GM12874 (cell line): ENCODE data around the gene VWF.
A peak's percentile ranks its signal among the peaks of the same experiment; 100 is the strongest.

Experiments
- TF ChIP-seq, protein P1 (sequence below): IDR thresholded peaks from 2 replicates; pipeline ENCODE4 v1.5.1; 2011; ENCODE audit warnings: low read depth, mild to moderate bottlenecking, control low read depth, low read length, moderate library complexity; ENCODE audit not compliant: insufficient read depth

The VWF gene

DNA sequence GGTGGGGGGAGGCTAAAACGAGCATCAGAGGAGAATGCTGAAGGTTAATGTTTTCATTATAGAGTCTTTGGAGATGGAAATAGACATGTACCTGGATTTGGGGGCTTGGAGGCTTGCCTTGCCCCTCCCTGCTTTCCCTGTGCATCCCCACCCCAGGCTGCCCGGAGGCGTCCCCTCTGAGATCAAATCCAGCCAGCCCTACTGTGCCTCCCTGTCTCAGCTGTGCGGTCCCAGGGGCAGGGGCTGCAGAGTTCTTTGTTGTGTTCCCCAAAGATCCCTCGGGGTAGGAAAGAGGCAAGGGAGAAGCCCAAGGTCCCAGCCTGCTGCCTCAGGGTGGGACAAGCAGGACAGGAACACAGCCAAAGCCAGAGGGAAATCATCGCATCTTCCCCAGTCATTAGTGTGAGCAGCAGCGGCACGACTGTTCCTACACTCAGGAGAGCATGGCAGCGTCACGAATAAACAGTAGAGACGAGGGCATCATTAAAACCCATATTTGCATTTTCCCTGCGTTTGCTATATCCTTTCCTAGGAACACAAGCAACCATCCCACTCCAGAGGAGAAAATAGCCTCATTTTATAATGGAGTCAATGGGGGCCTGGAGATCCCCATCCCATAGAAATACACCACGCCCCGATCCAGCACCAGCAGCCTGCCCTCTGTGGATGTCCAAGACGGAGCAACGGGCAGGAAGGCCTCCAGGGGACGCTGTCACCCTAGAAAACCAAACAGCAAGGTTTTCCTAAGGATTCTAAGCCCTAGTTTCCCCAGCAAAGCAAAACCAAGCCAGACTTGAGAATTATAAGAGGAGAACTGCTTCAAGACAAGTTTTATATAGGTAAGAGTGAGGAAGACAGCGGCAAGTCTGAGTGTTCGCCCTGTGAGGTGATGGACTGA lies 211.8 kb downstream of the VWF start:
- TF ChIP-seq, protein P1, sequence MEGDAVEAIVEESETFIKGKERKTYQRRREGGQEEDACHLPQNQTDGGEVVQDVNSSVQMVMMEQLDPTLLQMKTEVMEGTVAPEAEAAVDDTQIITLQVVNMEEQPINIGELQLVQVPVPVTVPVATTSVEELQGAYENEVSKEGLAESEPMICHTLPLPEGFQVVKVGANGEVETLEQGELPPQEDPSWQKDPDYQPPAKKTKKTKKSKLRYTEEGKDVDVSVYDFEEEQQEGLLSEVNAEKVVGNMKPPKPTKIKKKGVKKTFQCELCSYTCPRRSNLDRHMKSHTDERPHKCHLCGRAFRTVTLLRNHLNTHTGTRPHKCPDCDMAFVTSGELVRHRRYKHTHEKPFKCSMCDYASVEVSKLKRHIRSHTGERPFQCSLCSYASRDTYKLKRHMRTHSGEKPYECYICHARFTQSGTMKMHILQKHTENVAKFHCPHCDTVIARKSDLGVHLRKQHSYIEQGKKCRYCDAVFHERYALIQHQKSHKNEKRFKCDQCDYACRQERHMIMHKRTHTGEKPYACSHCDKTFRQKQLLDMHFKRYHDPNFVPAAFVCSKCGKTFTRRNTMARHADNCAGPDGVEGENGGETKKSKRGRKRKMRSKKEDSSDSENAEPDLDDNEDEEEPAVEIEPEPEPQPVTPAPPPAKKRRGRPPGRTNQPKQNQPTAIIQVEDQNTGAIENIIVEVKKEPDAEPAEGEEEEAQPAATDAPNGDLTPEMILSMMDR, result peak; percentile 44; the same call in 1 of the 2 replicates

DNA sequence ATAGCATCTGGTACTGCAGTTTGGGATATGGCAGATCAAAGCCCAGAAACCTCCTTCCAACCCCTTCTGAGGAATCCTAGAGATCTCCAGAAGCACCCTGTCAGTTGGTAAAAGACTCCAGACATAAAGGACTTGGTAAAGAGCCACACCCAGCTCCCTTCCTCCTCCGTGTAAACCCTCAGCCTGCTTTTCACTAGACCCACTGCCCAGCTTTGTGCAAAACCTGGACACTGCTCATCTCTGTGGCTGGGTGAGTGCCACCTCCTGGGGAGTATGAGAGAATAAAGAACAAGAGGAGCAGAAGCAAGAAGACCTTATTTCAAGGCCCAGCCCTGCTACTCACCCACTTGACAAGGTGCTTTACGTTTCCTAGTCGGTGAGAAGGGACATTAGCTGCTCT lies 212.5 kb downstream of the VWF start:
- TF ChIP-seq, protein P1, result no peak

DNA sequence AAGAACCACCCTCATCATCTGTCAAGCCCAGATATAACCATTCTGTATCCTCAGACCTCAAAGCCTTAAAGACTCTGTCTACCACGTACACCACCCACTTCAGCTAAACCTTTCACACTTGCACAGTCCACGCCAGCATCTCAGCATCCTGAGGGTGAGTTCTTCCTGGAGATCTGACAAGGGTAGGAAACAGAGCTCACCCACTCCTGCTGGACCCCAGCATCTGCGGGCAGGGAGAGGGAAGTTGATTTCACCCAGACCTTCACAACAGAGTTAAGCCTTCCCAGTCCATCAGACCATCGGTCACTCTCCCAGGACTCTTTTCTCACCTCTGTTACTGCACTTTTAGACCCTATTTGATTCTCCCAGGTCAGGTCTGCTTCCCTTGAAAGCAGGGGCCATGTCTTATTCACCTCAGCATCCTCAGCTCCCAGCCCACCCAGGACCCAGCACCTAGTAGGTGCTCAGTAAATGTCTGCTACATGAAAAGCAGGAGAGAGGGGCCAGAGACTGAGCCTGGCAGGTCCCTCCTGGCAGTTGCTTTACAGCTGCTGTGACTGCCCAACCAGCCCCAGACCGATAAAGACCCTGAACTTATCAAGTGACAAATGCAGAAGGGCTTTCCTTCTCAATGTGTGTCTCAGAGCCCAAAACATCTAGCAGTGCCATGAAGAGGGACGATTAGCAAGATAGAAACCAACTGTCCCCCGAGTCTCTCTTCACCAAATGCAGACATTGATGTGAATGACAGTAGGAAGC lies 213.5 kb downstream of the VWF start:
- TF ChIP-seq, protein P1, result no peak

DNA sequence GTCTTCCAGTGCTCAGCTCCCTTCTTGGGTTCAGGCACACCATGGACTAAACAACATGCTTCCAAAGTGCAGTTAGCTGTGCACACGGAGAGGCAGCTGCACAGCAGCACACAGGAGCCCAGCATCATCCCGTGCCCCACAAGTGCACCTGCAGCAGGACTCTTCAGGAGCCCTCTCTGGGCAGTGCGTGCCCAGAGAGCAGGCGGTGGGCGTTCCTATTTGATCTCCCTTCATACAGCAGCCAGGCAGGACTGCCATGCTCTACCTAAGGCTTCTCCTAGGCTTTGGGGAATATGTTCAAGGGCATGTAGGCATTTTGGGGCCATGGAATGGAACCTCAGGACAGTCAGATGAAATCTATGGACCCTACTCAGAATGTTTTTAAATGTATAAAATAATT lies 214.9 kb downstream of the VWF start:
- TF ChIP-seq, protein P1, result no peak

DNA sequence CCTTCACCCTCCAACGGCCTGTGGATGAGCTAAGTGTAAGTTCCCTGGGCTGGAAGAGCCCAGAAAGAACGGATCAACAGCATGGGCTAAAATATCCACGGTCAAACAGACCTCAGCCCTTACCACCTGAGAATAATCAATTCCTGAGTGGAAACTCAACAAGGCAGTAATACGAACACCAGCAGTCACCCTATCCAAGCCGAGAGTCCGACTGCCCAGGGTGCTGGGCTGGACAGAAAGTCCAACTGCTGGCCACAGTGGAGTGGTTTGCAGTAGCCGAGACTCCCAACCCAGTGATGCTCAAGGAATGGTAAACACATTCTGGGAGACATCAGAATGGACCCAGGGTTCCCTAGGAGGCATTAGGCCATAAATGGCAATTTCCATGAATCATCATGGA lies 216.2 kb downstream of the VWF start:
- TF ChIP-seq, protein P1, result no peak

DNA sequence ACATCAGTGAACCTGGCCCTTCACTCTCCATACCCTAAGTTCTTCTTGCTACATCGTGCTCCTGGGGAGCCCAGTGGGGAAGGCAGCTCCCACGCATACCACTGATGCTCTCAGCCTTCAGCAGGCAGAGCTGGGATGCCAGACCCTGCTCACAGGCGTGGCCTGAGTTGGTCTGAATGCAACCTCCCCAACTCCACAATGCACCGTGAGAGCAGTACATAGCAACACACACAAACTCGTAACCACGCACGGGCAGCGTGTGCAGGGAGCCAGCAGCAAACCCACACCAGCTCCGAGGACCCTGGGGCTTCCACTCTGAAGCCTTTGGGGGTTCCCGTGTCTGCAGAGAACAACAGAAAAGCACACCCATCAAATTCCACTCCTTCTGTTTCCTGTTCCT lies 216.7 kb downstream of the VWF start:
- TF ChIP-seq, protein P1, result no peak

DNA sequence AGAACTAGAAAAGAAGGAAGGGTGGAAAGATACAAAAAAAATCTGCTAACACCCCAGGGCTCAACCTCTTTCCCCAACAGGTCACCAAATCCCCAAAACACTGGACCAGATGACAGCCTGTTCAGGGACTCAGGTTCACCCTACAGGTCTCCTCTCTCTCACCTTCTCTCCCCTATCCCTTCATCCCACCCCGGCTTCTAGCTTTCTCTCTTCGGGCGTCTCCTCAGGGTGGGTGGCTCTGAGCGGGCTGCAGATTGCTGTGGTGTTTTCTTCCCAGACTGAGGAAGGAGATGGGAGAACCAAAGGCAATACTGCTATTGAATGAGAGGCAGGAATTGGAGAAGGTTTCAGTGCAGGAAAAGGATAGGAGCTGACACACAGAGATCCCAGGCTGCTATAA lies 218.7 kb downstream of the VWF start:
- TF ChIP-seq, protein P1, result no peak
